Stimulated activated CD4-positive, alpha-beta T cell treated with anti-CD3 and anti-CD28 coated beads, Interleukin-2, amount 100 ng/mL, for 24 hours (primary cell): ENCODE measurements around the gene IRF2BP2.
A peak's percentile ranks its signal among the peaks of the same experiment; 100 is the strongest.
"Not testable (repeated sequence)": the region's sequence is repeated elsewhere in the genome, so short reads cannot be mapped to it uniquely, and the experiment has no call there.

Experiments
- DNase-seq, 2 donors: peaks; one replicate each; pipeline ENCODE4 v3.0.0-alpha.2; 2020

The IRF2BP2 gene

DNA sequence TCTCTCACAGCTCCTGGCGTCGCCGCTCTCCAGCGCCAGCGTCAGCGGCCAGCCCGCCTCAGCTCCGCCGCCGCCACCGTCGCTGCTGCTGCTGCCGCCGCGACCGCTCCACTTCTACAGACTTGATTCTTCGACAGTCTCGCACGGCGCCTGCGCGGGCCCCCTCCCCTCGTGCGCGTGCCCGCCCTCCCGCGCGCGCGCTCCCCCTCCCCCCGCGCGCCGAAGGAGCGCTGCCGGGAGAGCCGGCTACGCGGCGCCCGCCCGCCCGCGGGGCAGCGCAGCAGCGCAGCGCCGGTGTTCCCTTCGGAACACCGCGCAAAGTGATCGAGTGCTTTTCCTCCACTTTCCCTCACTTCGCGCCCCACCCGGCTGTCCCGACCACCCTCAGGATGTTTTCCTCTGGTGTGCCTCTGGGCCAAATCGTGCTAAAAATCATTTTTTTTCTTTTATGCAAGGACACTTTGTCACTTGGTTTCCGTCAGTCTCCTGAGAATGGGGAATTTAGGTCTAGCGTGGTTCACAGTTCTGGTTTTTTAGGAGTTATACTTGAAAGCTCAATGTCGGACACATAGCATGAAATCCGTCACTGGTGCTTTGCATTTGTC is at the start of gene IRF2BP2:
Gene IRF2BP2 (minus strand): TSS at position 118 of the 605 bp plus-strand sequence. CDS start 684 bp downstream, outside the sequence.
- peak; percentile 77 to 80 for DNase-seq

DNA sequence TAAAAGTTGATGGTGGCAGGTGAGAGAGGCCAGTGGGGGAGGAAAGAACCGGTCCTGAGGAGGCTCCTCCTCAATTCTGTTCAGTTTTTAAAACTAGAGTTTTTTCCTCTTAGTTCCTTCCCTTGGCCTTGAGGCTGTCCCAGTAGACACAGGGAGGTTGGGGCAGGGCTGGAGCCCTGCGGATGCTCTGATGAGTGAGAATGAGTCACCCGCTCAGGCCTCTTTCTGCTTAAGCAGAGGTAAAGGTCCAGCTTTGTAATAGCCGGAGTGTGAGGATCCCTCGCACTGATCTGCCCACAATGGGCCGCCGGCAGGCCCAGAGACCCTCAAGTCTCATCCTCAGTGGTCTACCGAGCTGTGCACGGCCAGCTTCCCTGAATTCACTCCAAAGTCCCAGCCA is 49.6 kb upstream of the IRF2BP2 start:
- no peak for DNase-seq

DNA sequence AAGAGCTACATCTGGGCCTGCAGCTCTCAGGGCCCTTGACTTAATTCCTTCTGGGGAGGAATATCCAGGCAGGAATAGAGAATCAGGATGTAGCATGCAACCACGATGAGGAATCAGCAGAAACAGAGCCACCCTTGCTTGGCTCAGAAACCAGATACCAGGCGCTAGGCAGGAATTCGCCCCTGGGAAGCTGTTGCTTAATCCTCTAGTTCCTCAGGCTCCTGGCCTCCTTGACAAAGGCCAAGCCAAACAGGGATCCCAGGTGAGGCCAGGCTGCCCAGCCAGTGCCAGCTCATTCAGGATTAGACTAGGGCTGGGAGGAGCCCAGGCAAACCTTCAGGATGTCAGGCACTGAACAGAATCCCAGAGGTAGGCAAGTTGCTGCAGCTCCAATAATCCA is 48.2 kb upstream of the IRF2BP2 start:
- DNase-seq = no peak

DNA sequence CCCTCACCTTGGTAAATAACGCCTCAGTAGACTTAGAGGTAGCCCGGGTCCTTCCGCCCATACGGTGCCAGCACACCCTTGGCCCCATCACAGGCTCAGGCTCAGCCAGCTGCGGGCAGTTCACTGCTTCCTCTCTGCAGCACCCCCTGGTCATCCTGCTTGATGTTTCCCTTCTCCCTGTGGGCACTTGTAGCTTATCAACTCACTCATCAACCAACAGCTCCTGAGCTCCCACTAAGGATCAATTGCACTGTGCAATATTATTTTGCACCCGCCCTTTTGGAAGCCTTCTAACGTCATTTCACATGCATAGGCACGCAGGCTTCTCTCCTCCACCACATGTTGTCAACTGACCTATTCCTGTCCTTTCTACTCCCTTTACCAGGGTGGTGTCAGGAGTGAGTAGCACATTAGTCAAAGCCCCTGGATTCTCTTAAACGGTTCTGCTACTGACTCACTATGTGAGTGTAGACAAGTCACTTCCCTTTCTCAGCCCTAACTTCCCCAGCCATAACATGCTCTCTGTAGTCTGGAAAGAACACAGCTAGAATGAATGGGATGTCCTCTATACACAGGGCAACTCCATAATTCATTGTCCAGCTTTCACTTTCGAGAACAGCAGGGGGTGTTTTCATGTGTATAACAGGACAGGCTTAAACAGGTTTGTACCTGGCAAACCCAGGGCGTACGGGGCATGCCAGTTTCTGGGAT is 47.1 kb upstream of the IRF2BP2 start:
- no peak for DNase-seq

DNA sequence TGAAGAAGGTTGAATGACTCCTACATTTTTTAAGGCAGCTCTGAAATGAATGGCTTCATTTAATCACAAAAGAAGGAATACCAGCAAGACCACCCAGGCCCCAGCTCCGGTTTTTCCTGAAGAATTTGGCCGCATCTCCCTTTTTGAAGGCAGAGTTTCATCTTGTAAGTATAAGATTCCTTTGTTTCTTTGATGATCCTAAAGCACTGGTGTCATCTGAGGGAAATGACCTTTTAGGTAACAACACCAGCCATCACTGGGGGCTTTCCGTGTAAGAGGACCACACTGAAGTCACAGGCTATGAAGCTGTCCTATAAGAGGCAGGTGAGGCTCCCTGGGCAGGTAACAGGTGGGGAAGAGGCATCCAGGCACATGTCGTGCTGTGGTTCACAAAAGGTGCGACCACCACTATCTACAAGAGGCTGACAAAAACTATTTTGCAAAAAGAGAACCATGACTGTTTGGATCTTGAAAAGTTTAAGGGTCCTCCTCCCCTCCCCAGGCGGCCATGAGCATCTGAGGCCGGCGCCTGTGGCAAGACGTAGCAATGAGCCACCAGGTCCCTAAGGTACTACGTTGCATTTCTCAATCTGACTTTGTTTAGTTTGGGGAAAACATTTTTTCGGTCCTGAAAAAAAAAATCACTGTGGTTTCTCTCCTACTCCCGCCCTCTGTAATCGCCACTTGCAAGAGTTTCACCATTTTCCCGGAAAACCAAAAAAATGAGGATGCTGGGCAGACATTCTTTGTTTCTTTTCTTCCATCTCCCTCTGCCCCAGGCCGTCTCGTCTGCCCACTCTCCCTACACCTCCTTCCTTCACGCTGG is 46.3 kb upstream of the IRF2BP2 start:
- DNase-seq = no peak

DNA sequence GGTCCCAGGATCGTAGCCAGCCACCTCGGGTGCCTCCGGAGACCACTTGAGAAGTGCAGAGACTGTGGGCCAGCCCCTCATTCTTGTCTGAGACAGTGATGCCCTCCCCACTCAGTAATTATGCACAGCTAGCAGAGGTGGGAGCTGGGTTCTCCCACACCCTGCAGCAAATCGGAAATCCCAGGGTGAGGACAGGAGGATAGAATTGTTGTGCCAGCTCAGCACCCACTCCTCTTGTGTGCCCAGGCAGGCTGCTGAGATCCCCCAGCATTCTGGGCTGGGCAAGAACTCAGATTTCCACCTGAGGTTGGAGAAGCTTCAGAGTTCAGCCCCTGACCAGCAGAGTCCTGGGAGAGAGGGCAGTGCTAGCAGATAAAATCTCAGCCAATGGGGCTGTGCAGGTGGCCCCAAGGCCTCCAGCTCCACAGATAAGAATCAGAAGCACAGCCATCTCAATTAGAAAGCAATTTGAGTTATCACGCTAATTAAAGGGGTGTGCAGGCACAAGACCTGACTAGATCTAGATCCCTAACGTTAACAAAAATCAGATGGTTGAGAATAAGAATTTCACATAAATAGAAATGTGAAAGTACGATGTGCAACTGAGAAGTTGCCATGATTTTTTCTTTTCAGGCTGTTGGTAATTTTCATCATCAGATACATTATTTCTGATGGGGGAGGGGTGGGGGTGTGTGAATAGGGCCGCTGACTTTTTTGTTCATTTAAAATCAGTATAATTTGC is 45.5 kb upstream of the IRF2BP2 start:
- DNase-seq = no peak

DNA sequence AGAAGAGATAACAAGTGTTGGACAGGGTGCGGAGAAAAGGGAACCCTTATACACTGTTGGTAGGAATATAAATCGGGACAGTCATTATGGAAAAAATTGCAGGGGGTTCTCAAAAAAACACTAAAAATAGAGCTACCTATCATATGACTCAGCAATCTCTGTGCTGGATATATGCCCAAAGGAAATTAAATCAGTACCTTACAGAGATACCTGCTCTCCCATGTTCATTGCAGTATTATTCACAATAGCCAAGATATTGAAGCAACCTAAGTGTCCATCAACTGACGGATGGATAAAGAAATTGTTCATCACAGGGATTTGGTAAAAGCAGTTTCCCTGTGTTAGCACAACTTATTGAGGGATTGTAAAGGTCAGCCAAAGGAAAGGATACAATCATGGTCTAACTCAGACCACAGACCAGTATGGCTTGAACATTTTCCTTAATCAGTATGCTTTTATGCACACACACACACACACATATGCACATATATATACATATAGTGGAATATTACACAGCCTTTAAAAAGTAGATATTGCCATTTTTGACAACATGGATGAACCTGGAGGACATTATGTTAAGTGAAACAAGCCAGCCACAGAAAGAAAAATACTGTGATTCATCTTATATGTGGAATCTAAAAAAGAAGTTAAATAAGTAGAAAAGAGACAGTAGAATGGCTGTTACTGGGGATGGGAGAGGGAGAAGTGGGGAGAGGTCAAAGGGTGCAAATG is 44.2 kb upstream of the IRF2BP2 start:
- no peak for DNase-seq

DNA sequence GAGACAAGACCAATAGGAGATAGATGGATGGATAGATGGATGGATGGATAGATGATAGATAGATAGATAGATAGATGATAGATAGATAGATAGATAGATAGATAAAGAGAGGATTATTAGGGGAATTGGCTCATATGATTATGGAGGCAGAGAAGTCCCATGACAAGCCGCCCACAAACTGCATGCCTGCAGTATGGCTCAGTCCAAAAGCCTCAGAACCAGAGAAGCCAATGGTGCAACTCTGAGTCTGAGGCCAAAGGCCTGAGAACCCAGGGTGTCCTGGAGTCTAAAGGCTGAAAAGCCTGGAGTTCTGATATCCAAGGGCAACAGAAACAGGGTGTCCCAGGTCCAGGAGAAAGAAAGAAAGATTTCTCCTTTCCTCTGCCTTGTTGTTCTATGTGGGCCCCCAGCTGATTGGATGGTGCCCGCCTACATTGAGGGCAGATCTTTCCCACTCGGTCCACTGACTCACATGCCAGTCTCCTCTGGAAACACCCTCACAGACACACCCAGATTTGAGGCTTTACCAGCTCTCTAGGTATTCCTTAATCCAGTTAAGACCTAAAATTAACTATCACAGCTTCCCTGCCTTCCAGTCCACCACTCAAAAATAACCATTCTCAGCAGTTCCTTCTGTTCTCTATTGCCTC is 39.6 kb upstream of the IRF2BP2 start:
- no peak for DNase-seq

DNA sequence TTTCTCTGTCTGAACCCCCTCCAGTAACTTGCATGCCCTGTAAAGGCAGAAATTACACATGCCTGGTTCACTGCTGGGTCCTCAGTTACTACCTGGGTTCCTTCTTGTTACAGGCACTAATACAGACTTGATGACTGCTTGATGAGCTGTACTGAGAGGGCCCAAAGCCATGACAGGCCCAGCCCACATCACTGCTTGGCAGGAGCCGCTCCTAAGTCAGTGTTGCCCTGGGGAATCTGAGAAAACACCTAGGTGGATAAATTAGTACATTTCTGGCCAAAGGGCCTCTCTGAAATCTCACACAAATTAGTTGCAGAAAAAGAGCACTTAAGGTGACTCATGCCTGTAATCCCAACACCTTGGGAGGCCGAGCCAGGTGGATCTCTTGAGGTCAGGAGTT is 37.8 kb upstream of the IRF2BP2 start:
- no peak for DNase-seq

DNA sequence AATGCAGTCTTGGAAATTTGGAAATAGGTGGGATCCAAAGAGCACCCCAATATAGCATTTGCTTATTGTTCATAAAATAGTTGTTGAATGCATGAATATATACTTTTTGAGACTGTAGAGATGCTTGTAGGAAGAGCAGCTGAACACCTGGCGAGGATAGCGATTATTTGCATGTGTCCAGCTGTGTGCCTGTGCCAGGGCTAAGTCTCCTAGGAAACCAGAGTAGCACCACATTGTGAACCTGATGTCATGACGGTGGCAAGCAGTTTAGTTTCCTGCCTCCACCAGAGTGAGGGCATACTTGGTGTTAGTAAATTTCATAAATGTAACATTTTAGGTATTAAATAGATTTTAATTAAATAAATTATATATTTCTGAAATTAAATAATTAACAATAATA is 37.3 kb upstream of the IRF2BP2 start:
- DNase-seq = no peak

DNA sequence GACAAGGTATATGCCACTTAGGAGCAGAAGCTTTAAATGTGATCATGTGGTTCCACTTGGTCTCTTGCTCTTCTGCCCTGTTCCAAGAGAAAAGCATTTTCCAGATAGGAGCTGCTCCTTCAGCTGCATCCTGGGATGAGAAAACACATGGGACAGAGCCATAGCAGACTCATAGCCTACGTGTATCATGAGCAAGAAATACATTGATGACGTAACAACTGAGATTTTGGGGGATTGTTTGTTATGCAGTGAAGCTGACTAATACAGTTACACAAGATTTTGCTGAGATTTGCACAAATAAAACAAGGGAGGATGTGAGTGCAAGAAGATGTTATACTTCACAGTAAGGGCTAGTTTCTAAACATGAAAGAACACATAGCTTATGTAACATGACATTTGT is 36.0 kb upstream of the IRF2BP2 start:
- no peak for DNase-seq

DNA sequence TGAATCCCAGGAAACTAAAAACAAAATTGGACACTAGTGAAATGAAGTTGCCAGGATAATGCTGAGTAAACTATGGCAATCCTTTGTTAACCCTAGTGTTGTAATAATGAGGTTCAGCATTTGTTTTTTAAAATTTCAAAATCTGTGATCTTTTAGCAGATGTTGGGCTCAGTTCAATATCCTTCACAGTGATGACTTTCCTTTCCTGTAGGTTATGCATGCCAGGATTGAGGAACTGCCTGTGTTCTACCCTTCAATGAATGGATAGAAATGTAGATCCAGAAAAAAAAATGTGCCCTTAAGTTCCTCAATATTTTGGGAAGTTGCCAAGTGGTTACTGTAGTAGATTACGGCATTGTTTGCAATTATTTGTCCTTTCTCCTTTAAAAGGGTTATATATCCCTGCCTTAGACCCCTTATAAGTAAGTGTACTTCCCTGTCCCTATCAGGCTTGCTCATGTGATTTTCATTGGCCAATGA is 35.5 kb upstream of the IRF2BP2 start:
- no peak for DNase-seq

DNA sequence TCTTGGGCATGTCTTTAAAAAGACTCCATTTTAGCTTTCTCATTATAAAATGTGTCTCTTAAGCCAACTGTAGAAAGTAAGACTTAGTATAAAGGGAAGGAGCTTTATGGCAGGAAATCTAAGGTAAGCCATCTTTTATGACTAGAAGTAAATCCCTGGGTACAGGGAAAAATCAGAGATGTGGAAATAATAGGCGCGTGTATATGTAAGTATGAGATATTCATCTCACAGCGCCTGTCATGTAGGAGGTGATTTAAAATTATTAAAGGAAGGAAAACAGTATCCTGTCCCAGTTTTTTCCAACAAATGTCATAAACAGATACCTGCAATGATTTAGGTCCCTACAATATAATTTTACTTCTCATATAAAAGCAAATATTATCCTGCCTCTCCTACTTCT is 35.0 kb upstream of the IRF2BP2 start:
- no peak for DNase-seq

DNA sequence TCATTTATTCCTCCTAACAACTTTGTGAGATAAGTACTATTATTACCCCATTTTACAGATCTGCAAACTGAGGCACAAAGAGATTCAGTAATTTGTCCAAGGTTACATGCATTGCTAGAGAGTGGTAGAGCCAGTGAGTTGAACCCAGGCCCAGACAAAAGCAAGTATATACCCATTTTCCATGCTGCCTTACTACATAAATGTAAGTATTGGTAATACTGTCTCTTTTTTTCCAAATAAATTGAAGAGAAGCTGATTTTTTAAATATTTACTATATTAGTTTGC is 33.8 kb upstream of the IRF2BP2 start:
- no peak for DNase-seq

DNA sequence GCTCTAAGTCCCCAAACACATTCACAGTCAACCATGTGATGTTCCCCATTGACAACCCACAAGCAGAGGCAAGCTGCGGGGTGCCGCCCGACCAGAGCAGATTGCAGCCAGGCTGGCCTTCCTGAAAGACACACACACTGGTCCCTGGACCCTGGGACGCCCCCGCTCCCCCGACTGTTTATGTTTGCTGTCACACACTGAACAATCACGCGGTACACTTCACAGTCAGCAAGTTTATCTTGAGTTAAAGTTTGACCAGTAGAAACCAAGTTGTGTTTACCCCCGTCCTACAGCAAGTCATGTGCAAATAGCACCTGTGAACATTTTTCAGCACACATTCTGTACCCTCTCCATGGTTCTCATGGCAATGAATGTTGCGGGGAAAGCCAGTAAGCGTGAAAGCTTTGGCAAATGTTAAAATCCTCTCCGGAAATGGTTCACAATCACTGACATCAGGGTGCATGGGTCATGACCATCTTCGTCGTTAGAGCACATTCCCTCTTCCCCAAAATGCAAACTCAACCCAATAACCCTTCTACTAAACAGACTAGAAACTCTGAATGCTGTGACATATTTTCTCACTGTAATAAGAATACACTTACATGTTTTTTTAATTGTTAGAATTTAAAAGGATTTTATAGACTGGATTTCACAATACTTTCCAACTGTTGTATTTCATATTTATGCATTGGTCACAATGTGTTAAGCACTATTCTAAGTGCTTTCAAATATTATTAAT is 33.3 kb upstream of the IRF2BP2 start:
- no peak for DNase-seq

DNA sequence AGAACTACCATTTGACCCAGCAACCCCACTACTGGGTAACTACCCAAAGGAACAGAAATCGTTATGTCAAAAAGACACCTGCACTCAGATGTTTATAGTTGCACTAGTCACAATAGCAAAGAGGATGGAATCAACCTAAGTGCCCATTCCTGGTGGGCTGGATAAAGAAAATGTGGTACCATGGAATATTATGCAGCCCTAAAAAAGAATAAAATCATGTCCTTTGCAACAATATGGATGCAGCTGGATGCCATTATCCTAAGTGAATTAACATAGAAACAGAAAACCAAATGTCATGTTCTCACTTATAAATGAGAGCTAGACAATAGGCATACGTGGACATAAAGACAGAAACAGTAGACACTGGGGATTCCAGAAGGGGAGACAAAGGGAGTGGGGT is 32.5 kb upstream of the IRF2BP2 start:
- DNase-seq = no peak

DNA sequence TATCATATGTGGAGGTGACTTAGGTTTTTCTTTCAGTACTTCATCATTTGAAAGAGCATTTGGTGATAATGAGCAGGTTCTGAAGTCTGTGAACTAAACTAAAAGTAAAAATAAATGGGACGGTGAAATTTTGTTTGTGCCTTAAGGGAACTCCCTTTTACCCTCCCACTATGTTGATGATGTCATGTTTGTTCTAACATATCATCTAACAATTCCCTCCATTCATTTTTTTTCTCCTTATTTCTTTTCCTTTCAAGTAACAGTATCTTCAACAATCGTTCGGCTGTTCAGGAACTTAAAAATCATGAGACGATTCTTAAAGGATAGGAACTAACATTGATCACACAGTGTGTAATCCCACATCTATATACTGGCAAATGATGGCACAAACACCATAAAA is 30.0 kb upstream of the IRF2BP2 start:
- DNase-seq = no peak

DNA sequence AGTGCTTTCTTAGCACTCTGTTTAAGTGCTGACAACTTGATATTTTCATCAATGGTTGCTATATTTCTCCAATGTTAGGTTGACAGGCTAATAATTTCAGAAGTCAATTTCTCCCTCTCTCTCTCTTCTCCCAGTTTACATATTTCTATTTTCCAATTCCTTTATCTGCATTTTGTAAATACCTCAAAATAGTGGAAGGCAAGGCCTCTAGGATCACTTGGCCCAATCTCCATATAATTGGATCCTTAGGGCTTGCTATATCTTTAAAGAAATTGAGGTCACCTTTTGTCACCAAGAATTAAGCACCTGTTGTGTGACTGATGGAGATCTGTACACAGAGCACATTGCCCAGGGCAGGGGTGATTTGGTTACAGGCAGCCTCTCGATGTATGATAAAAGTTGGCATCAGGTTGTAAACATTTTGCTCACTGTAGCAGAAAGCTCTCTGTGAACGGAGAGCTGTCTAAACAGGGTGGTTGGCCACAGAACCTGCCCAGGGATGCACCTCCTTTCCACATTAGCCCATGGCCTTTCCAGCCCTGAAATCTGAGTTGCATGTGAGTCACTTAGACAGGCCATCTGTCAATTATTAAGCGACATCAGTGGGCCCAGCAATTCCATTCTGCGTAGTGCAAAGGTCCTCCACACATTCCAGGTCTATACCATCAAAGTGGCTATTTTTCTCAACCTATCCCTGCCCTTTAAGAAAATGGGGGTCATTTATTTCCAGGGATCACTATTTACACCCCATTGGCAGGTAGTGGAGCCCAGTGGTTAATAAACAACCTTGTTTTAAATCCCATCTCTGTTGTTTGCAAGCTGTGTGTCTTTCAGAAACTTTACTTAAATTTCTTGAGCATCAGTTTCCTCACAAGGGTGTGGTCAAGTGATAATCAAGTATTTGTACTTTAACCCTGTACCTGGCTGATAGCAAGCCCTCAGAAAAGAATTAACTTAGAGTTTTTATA is 29.1 kb upstream of the IRF2BP2 start:
- DNase-seq = no peak

DNA sequence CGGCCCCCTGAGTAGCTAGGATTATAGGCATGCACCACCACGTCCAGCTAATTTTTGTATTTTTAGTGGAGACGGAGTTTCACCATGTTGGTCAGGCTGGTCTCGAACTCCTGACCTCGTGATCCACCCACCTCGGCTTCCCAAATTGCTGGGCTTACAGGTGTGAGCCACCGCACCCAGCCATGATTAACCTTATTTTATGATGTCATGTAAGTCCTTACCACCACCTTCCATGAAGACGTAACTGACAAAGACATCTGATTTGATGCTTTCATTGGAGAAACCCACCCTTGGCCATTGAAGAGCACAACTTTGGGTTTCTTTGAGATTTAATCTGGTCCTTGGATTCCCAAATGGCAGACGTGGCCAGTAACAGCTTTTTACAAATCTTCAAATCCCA is 24.9 kb upstream of the IRF2BP2 start:
- not testable (repeated sequence) for DNase-seq

DNA sequence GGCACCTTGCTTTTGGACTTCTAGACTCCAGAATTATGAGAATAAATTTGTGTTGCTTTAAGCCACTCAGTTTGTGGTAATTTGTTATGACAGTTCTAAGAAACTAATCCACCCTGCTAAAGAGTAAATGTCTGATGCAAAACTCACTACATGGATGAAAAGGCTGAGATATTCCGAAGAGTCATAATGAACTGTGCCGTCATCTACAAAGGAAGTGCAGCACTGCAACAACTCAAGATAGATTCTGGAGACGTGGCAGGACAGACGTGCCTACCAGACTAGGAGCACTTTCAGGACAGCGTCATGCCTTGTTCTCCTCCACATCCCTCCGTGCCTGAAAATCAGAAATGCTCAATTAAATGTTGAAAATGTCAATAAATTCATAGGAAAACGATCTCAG is 24.4 kb upstream of the IRF2BP2 start:
- DNase-seq = no peak
